HepG2 (cell line): ENCODE measurements around the gene VWA1. TPM values are rescaled to one million over a fixed set of nuclear protein-coding genes. Genes with fewer than 3 reads are reported as not detected.

Experiments
- AGO2 ChIP-seq: fragments of 200-400 bp; formaldehyde crosslinking; optimal IDR thresholded peaks from 2 replicates; pipeline ENCODE3; 2017; ENCODE audit warnings: mild to moderate bottlenecking, low read depth, low read length, moderate library complexity
- ARNT ChIP-seq: fragments of 450-650 bp; IDR thresholded peaks from 2 replicates; pipeline ENCODE4 v1.6.1; 2017
- CREM ChIP-seq, 2 experiments: sonication (generic) in 1 of 2; formaldehyde crosslinking in 1 of 2; IDR thresholded peaks; 2 replicates each; pipeline versions ENCODE4 v1.4.0 to v1.6.1; 2016 to 2020; ENCODE audit warnings: antibody characterized with exemption in 1 of 2, mild to moderate bottlenecking in 1 of 2, missing genetic modification reagents in 1 of 2
- EZH2 ChIP-seq: conservative IDR thresholded peaks from 2 replicates; pipeline ENCODE4 v1.6.1; 2012; ENCODE audit warnings: mild to moderate bottlenecking, low read depth, low read length, moderate library complexity
- MEF2D ChIP-seq: sonication (generic); formaldehyde crosslinking; IDR thresholded peaks from 2 replicates; pipeline ENCODE4 v1.5.1; 2020; ENCODE audit warnings: mild to moderate bottlenecking, missing genetic modification reagents
- PHB2 ChIP-seq: fragments of 450-650 bp; IDR thresholded peaks from 2 replicates; pipeline ENCODE4 v1.6.1; 2018; ENCODE audit not compliant: partially characterized antibody
- PHF20 ChIP-seq: sonication (generic); formaldehyde crosslinking; IDR thresholded peaks from 2 replicates; pipeline ENCODE4 v1.5.0; 2020; ENCODE audit warnings: mild to moderate bottlenecking, missing genetic modification reagents
- SETDB1 ChIP-seq: sonication (generic); formaldehyde crosslinking; IDR thresholded peaks from 2 replicates; pipeline ENCODE4 v1.5.1; 2020; ENCODE audit warnings: missing genetic modification reagents, mild to moderate bottlenecking, borderline replicate concordance
- ZIK1 ChIP-seq: sonication (generic); formaldehyde crosslinking; IDR thresholded peaks from 2 replicates; pipeline ENCODE4 v1.5.0; 2020; ENCODE audit warnings: mild to moderate bottlenecking, low read depth, missing genetic modification reagents, borderline replicate concordance
- ZKSCAN5 ChIP-seq: sonication (generic); formaldehyde crosslinking; IDR thresholded peaks from 2 replicates; pipeline ENCODE4 v1.5.1; 2020; ENCODE audit warnings: mild to moderate bottlenecking, missing genetic modification reagents
- ZNF121 ChIP-seq: sonication (generic); formaldehyde crosslinking; IDR thresholded peaks from 2 replicates; pipeline ENCODE4 v1.5.0; 2020; ENCODE audit warnings: mild to moderate bottlenecking, missing genetic modification reagents
- ZNF296 ChIP-seq: sonication (generic); formaldehyde crosslinking; conservative IDR thresholded peaks from 2 replicates; pipeline ENCODE4 v1.5.0; 2020; ENCODE audit warnings: mild to moderate bottlenecking, missing genetic modification reagents
- ZNF446 ChIP-seq: sonication (generic); formaldehyde crosslinking; IDR thresholded peaks from 2 replicates; pipeline ENCODE4 v1.5.0; 2020; ENCODE audit warnings: mild to moderate bottlenecking, missing genetic modification reagents
- ZNF619 ChIP-seq: sonication (generic); formaldehyde crosslinking; IDR thresholded peaks from 2 replicates; pipeline ENCODE4 v1.4.0; 2020; ENCODE audit warnings: mild to moderate bottlenecking, missing genetic modification reagents
- ZNF713 ChIP-seq: sonication (generic); formaldehyde crosslinking; IDR thresholded peaks from 2 replicates; pipeline ENCODE4 v1.4.0; 2020; ENCODE audit warnings: mild to moderate bottlenecking, missing genetic modification reagents
- ZNF746 ChIP-seq: sonication (generic); formaldehyde crosslinking; IDR thresholded peaks from 2 replicates; pipeline ENCODE4 v1.8.0; 2022; ENCODE audit warnings: mild to moderate bottlenecking, missing genetic modification reagents
- ZNF816 ChIP-seq: sonication (generic); formaldehyde crosslinking; IDR thresholded peaks from 2 replicates; pipeline ENCODE4 v1.8.0; 2022; ENCODE audit warnings: missing genetic modification reagents, mild to moderate bottlenecking, borderline replicate concordance
- polyA plus RNA-seq, 8 experiments: library from polyadenylated mRNA; depleted of rRNA in 3 of 8; stranded (reverse) in 7 of 8; unstranded in 1 of 8; fragments of >200 nt; fragmentation: Illumina TruSeq in 4 of 8; extraction: Trizol in 4 of 8; gene quantifications; 2 replicates each; pipeline versions ENCODE4 v1.2.1 to v1.2.3, GENCODE V29; 2011 to 2016; ENCODE audit warnings: low read depth in 4 of 8, missing spikeins in 1 of 8, mixed read lengths in 1 of 8; ENCODE audit not compliant: insufficient read depth in 1 of 8
- total RNA-seq, 5 experiments: library from RNA; depleted of rRNA; stranded (reverse); fragments of >200 nt; fragmentation: Illumina TruSeq; extraction: Trizol; gene quantifications; 2 replicates each; pipeline ENCODE4 v1.2.3, GENCODE V29; 2016; ENCODE audit warnings: low read depth in 1 of 5
- TF ChIP-seq, protein P1 (sequence below): IDR thresholded peaks from 2 replicates; pipeline ENCODE4 v1.6.1; 2012; ENCODE audit warnings: inconsistent platforms
- TF ChIP-seq, protein P2 (sequence below): sonication (generic); formaldehyde crosslinking; IDR thresholded peaks from 2 replicates; pipeline ENCODE4 v1.5.1; 2020; ENCODE audit warnings: mild to moderate bottlenecking, missing genetic modification reagents, borderline replicate concordance
- TF ChIP-seq, protein P3 (sequence below): sonication (generic); formaldehyde crosslinking; IDR thresholded peaks from 2 replicates; pipeline ENCODE4 v1.5.0; 2020; ENCODE audit warnings: mild to moderate bottlenecking, missing genetic modification reagents
- TF ChIP-seq, protein P4 (sequence below): sonication (generic); formaldehyde crosslinking; IDR thresholded peaks from 2 replicates; pipeline ENCODE4 v1.4.0; 2020; ENCODE audit warnings: mild to moderate bottlenecking, low read depth, missing genetic modification reagents

VWA1 gene
- total and polyA plus RNA-seq, 2 of the 13 experiments (the other 11 are each of a cell fraction or from before 2014, with no cell fraction given): 40.9 to 57.5 TPM

DNA sequence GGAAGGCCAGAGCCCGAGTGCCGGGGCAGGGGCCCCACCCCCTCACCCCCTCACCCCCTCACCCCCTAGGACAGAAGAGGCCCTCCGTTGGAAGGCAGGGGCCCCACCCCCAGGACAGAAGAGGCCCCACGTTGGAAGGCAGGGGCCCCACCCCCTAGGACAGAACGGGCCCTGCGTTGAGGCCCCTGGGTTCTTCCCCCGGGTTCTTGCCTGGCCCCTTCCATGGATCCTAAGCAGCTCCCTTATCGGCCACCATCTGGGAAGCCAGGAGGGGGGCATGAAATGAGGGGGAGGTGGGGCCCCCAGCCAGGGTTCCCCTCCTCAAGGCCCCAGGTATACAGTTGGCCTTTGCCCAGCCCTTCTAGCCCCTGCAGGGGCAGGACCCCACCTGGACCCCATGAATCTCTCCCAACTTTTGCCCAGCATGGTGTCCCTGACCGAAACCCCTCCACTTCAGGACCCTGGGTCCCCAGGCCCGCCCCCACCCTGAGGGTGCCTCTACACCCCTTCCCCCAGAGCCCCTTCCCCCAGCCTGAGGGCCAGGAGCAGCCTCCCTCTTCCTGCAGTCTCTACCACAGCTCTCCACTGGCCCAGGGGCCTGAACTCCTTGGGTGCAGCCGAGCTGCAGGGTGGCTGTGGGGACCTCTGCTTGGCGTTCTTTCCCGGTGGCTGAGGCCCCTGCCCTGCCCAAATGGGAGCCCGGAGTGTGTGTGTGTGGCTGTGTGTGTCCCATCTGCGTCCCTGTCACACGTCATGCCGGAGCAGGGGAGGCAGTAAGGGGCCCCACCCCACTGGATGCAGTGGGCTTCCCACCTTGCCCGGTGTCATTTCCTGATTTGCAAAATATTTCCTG lies 4.3 kb upstream of the VWA1 start (continued):
- TF ChIP-seq ZNF816 (CRISPR knock-in tag) (0 out of 2 replicates have a peak, but pooled peaks have one; percentile 18), SETDB1 (CRISPR knock-in tag) (no peak), ZIK1 (CRISPR knock-in tag) (no peak), ZNF296 (no peak), ZKSCAN5 (CRISPR knock-in tag) (no peak), PHF20 (CRISPR knock-in tag) (0 out of 2 replicates have a peak, but pooled peaks have one; percentile 2), ZNF713 (CRISPR knock-in tag) (0 out of 2 replicates have a peak, but pooled peaks have one; percentile 10), ZNF446 (no peak; the same call in 1 of the 2 replicates), MEF2D (CRISPR knock-in tag) (no peak), PHB2 (no peak), ZNF746 (CRISPR knock-in tag) (no peak), AGO2 (peak; percentile 99), ZNF121 (CRISPR knock-in tag) (peak; percentile 66; the same call in 1 of the 2 replicates), ARNT (no peak), EZH2 (no peak), CREM (IDR thresholded peaks at IDR 0.05) (0 out of 2 replicates have a peak, but pooled peaks have one; percentile 61), CREM (CRISPR knock-in tag; IDR thresholded peaks at IDR 0.05) (no peak), ZNF619 (CRISPR knock-in tag) (no peak)
- TF ChIP-seq, protein P1, sequence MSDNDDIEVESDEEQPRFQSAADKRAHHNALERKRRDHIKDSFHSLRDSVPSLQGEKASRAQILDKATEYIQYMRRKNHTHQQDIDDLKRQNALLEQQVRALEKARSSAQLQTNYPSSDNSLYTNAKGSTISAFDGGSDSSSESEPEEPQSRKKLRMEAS: no peak
- TF ChIP-seq, protein P2, sequence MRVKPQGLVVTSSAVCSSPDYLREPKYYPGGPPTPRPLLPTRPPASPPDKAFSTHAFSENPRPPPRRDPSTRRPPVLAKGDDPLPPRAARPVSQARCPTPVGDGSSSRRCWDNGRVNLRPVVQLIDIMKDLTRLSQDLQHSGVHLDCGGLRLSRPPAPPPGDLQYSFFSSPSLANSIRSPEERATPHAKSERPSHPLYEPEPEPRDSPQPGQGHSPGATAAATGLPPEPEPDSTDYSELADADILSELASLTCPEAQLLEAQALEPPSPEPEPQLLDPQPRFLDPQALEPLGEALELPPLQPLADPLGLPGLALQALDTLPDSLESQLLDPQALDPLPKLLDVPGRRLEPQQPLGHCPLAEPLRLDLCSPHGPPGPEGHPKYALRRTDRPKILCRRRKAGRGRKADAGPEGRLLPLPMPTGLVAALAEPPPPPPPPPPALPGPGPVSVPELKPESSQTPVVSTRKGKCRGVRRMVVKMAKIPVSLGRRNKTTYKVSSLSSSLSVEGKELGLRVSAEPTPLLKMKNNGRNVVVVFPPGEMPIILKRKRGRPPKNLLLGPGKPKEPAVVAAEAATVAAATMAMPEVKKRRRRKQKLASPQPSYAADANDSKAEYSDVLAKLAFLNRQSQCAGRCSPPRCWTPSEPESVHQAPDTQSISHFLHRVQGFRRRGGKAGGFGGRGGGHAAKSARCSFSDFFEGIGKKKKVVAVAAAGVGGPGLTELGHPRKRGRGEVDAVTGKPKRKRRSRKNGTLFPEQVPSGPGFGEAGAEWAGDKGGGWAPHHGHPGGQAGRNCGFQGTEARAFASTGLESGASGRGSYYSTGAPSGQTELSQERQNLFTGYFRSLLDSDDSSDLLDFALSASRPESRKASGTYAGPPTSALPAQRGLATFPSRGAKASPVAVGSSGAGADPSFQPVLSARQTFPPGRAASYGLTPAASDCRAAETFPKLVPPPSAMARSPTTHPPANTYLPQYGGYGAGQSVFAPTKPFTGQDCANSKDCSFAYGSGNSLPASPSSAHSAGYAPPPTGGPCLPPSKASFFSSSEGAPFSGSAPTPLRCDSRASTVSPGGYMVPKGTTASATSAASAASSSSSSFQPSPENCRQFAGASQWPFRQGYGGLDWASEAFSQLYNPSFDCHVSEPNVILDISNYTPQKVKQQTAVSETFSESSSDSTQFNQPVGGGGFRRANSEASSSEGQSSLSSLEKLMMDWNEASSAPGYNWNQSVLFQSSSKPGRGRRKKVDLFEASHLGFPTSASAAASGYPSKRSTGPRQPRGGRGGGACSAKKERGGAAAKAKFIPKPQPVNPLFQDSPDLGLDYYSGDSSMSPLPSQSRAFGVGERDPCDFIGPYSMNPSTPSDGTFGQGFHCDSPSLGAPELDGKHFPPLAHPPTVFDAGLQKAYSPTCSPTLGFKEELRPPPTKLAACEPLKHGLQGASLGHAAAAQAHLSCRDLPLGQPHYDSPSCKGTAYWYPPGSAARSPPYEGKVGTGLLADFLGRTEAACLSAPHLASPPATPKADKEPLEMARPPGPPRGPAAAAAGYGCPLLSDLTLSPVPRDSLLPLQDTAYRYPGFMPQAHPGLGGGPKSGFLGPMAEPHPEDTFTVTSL (CRISPR knock-in tag): no peak
- TF ChIP-seq, protein P3, sequence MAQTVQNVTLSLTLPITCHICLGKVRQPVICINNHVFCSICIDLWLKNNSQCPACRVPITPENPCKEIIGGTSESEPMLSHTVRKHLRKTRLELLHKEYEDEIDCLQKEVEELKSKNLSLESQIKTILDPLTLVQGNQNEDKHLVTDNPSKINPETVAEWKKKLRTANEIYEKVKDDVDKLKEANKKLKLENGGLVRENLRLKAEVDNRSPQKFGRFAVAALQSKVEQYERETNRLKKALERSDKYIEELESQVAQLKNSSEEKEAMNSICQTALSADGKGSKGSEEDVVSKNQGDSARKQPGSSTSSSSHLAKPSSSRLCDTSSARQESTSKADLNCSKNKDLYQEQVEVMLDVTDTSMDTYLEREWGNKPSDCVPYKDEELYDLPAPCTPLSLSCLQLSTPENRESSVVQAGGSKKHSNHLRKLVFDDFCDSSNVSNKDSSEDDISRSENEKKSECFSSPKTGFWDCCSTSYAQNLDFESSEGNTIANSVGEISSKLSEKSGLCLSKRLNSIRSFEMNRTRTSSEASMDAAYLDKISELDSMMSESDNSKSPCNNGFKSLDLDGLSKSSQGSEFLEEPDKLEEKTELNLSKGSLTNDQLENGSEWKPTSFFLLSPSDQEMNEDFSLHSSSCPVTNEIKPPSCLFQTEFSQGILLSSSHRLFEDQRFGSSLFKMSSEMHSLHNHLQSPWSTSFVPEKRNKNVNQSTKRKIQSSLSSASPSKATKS (CRISPR knock-in tag): no peak
- TF ChIP-seq, protein P4, sequence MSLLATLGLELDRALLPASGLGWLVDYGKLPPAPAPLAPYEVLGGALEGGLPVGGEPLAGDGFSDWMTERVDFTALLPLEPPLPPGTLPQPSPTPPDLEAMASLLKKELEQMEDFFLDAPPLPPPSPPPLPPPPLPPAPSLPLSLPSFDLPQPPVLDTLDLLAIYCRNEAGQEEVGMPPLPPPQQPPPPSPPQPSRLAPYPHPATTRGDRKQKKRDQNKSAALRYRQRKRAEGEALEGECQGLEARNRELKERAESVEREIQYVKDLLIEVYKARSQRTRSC (CRISPR knock-in tag): peak; percentile 21; the same call in 1 of the 2 replicates
